ENCODE measurements around the gene TOM1L1.

Gene TOM1L1

GRCh38 chr17:54932711-54933110 lies 32.1 kb downstream of the TOM1L1 start:
- H3K9me2 ChIP-seq (replicated peaks; ENCODE audit: insufficient read depth, low read length): no peaks in the 10 kb centered on the region
- no peaks in the 10 kb centered on the region for H3K79me2 ChIP-seq (ENCODE audit: insufficient read depth, low read length)
- H2AFZ ChIP-seq (ENCODE audit: low read depth, low read length, severe bottlenecking): no peak overlapping the region
- H3K27me3 ChIP-seq (ENCODE audit: low read length): no peaks in the 10 kb centered on the region
- H3K9ac ChIP-seq (ENCODE audit: low read length): no peak overlapping the region
- H3F3A ChIP-seq (ENCODE audit: insufficient read depth): no peaks in the 10 kb centered on the region
- no peaks in the 10 kb centered on the region for H3K9me3 ChIP-seq (ENCODE audit: insufficient read depth, low read length)
- no peaks in the 10 kb centered on the region for H3K36me3 ChIP-seq (ENCODE audit: low read length)
- no peaks in the 10 kb centered on the region for H4K20me1 ChIP-seq (ENCODE audit: low read depth, low read length)
- TF ChIP-seq EZH2phosphoT487 (conservative IDR thresholded peaks at IDR 0.05; ENCODE audit: low read length): no peak
- no peak overlapping the region for H3K27ac ChIP-seq (ENCODE audit: low read depth, low read length)
- H3K4me2 ChIP-seq (ENCODE audit: low read depth, low read length, poor library complexity, severe bottlenecking): no peak overlapping the region
- H3K4me3 ChIP-seq (ENCODE audit: insufficient read depth, low read length, poor library complexity, severe bottlenecking): no peak overlapping the region

GRCh38 chr17:54933921-54934320 lies 33.3 kb downstream of the TOM1L1 start:
- no peaks in the 10 kb centered on the region for H3K36me3 ChIP-seq (ENCODE audit: low read length)
- TF ChIP-seq EZH2phosphoT487 (conservative IDR thresholded peaks at IDR 0.05; ENCODE audit: low read length): no peak
- TF ChIP-seq CTCF (IDR thresholded peaks at IDR 0.05; ENCODE audit: insufficient read depth, low read length, poor library complexity, severe bottlenecking): no peak
- no peak overlapping the region for H3K27ac ChIP-seq (ENCODE audit: low read depth, low read length)
- H3F3A ChIP-seq (ENCODE audit: insufficient read depth): no peaks in the 10 kb centered on the region
- H3K79me2 ChIP-seq (ENCODE audit: insufficient read depth, low read length): no peaks in the 10 kb centered on the region
- no peak overlapping the region for H3K4me2 ChIP-seq (ENCODE audit: low read depth, low read length, poor library complexity, severe bottlenecking)
- no peak overlapping the region for H2AFZ ChIP-seq (ENCODE audit: low read depth, low read length, severe bottlenecking)
- no peaks in the 10 kb centered on the region for H4K20me1 ChIP-seq (ENCODE audit: low read depth, low read length)
- H3K27me3 ChIP-seq (ENCODE audit: low read length): no peaks in the 10 kb centered on the region
- H3K4me3 ChIP-seq (ENCODE audit: insufficient read depth, low read length, poor library complexity, severe bottlenecking): no peak overlapping the region
- no peaks in the 10 kb centered on the region for H3K9me3 ChIP-seq (ENCODE audit: insufficient read depth, low read length)
- H3K9me2 ChIP-seq (replicated peaks; ENCODE audit: insufficient read depth, low read length): no peaks in the 10 kb centered on the region
- H3K9ac ChIP-seq (ENCODE audit: low read length): no peak overlapping the region

GRCh38 chr17:54935471-54935870 lies 34.8 kb downstream of the TOM1L1 start:
- no peak overlapping the region for H3K9ac ChIP-seq (ENCODE audit: low read length)
- H3F3A ChIP-seq (ENCODE audit: insufficient read depth): no peaks in the 10 kb centered on the region
- no peak overlapping the region for H3K4me3 ChIP-seq (ENCODE audit: insufficient read depth, low read length, poor library complexity, severe bottlenecking)
- H3K4me2 ChIP-seq (ENCODE audit: low read depth, low read length, poor library complexity, severe bottlenecking): no peak overlapping the region
- TF ChIP-seq CTCF (IDR thresholded peaks at IDR 0.05; ENCODE audit: insufficient read depth, low read length, poor library complexity, severe bottlenecking): no peak
- TF ChIP-seq EZH2phosphoT487 (conservative IDR thresholded peaks at IDR 0.05; ENCODE audit: low read length): no peak
- H3K27me3 ChIP-seq (ENCODE audit: low read length): no peaks in the 10 kb centered on the region
- no peaks in the 10 kb centered on the region for H4K20me1 ChIP-seq (ENCODE audit: low read depth, low read length)
- no peak overlapping the region for H2AFZ ChIP-seq (ENCODE audit: low read depth, low read length, severe bottlenecking)
- H3K36me3 ChIP-seq (ENCODE audit: low read length): no peaks in the 10 kb centered on the region
- no peaks in the 10 kb centered on the region for H3K9me3 ChIP-seq (ENCODE audit: insufficient read depth, low read length)
- H3K27ac ChIP-seq (ENCODE audit: low read depth, low read length): no peak overlapping the region
- H3K9me2 ChIP-seq (replicated peaks; ENCODE audit: insufficient read depth, low read length): no peaks in the 10 kb centered on the region
- no peaks in the 10 kb centered on the region for H3K79me2 ChIP-seq (ENCODE audit: insufficient read depth, low read length)

GRCh38 chr17:54937018-54937417 lies 36.4 kb downstream of the TOM1L1 start:
- H3K36me3 ChIP-seq (ENCODE audit: low read length): no peaks in the 10 kb centered on the region
- TF ChIP-seq CTCF (IDR thresholded peaks at IDR 0.05; ENCODE audit: insufficient read depth, low read length, poor library complexity, severe bottlenecking) (no peak), EZH2phosphoT487 (conservative IDR thresholded peaks at IDR 0.05; ENCODE audit: low read length) (no peak)
- H3K9me2 ChIP-seq (replicated peaks; ENCODE audit: insufficient read depth, low read length): no peaks in the 10 kb centered on the region
- H3K27me3 ChIP-seq (ENCODE audit: low read length): no peaks in the 10 kb centered on the region
- no peak overlapping the region for H3K4me2 ChIP-seq (ENCODE audit: low read depth, low read length, poor library complexity, severe bottlenecking)
- H3K9ac ChIP-seq (ENCODE audit: low read length): no peak overlapping the region
- H3F3A ChIP-seq (ENCODE audit: insufficient read depth): no peaks in the 10 kb centered on the region
- H3K4me3 ChIP-seq (ENCODE audit: insufficient read depth, low read length, poor library complexity, severe bottlenecking): no peak overlapping the region
- no peak overlapping the region for H2AFZ ChIP-seq (ENCODE audit: low read depth, low read length, severe bottlenecking)
- H4K20me1 ChIP-seq (ENCODE audit: low read depth, low read length): no peaks in the 10 kb centered on the region
- no peaks in the 10 kb centered on the region for H3K79me2 ChIP-seq (ENCODE audit: insufficient read depth, low read length)
- no peak overlapping the region for H3K27ac ChIP-seq (ENCODE audit: low read depth, low read length)
- no peaks in the 10 kb centered on the region for H3K9me3 ChIP-seq (ENCODE audit: insufficient read depth, low read length)
